GM04503 (cell line): ENCODE data around the gene ETV6.

ENCODE experiments used
- DNase-seq: peaks from one replicate; pipeline ENCODE4 v3.0.0-alpha.2; 2012; ENCODE audit warnings: low read depth

ETV6 gene

GRCh38 chr12:11759899-11760298 lies 110.4 kb downstream of the ETV6 start:
- no peak for DNase-seq

- no peak for DNase-seq
These were observed 112.5 kb downstream of the ETV6 start for GRCh38 chr12:11761869-11762567.

- DNase-seq, result no peak
These were observed 113.4 kb downstream of the ETV6 start for GRCh38 chr12:11762723-11763326.

GRCh38 chr12:11763760-11764520 lies 114.5 kb downstream of the ETV6 start:
- DNase-seq, result peak; percentile 80

- no peak for DNase-seq
These were observed 115.4 kb downstream of the ETV6 start for GRCh38 chr12:11764837-11765236.

- no peak for DNase-seq
These were observed 115.9 kb downstream of the ETV6 start for GRCh38 chr12:11765421-11765816.

GRCh38 chr12:11765817-11766794 lies 116.6 kb downstream of the ETV6 start:
- peak; percentile 52 for DNase-seq

- no peak for DNase-seq
These were observed 117.7 kb downstream of the ETV6 start for GRCh38 chr12:11767029-11767724.

- no peak for DNase-seq
These were observed 118.3 kb downstream of the ETV6 start for GRCh38 chr12:11767798-11768197.

GRCh38 chr12:11768233-11768965 lies 118.9 kb downstream of the ETV6 start:
- no peak for DNase-seq

GRCh38 chr12:11769723-11770514 lies 120.4 kb downstream of the ETV6 start:
- no peak for DNase-seq

GRCh38 chr12:11771356-11771755 lies 121.9 kb downstream of the ETV6 start:
- no peak for DNase-seq

GRCh38 chr12:11771895-11772502 lies 122.5 kb downstream of the ETV6 start:
- DNase-seq, result no peak

GRCh38 chr12:11773889-11774677 lies 124.6 kb downstream of the ETV6 start:
- DNase-seq, result no peak

GRCh38 chr12:11774821-11775220 lies 125.3 kb downstream of the ETV6 start:
- no peak for DNase-seq

- no peak for DNase-seq
These were observed 126.8 kb downstream of the ETV6 start for GRCh38 chr12:11776316-11776715.

- DNase-seq, result no peak
These were observed 128.0 kb downstream of the ETV6 start for GRCh38 chr12:11777451-11777850.

GRCh38 chr12:11777962-11778361 lies 128.5 kb downstream of the ETV6 start:
- DNase-seq, result no peak
